CD14-positive monocyte (primary cell): ENCODE results near the gene CSF2RB. TPM values are rescaled to one million over a fixed set of nuclear protein-coding genes. Genes with fewer than 3 reads are reported as not detected.
A peak's percentile ranks its signal among the peaks of the same experiment; 100 is the strongest.

Experiments
- DNase-seq, 3 donors: peaks; one replicate each; pipeline ENCODE4 v3.0.0-alpha.2; 2011 to 2022
- H2AFZ ChIP-seq: 2 replicates; pipeline ENCODE4 v1.6.0; 2012; ENCODE audit warnings: mild to moderate bottlenecking, low read depth, low read length, inconsistent platforms; ENCODE audit not compliant: insufficient read depth, poor library complexity, severe bottlenecking
- H3K27ac ChIP-seq, 2 donors: 1 replicate in 1 of 2; 2 replicates in 1 of 2; pipeline ENCODE4 v1.5.1; 2012 to 2013; ENCODE audit warnings: low read length in 2 of 2, control low read depth in 1 of 2, inconsistent platforms in 1 of 2, low read depth in 1 of 2, mild to moderate bottlenecking in 1 of 2
- H3K27me3 ChIP-seq, 2 donors: one replicate each; pipeline versions ENCODE4 v1.6.0 to v1.6.1; 2011 to 2013; ENCODE audit warnings: low read length in 2 of 2; ENCODE audit not compliant: control insufficient read depth in 2 of 2, insufficient read depth in 2 of 2
- H3K36me3 ChIP-seq, 2 donors: replicated peaks in 1 of 2; 1 replicate in 1 of 2; 2 replicates in 1 of 2; pipeline versions ENCODE4 v1.5.1 to v1.6.1; 2012 to 2013; ENCODE audit warnings: low read length in 2 of 2, control low read depth in 1 of 2, inconsistent platforms in 1 of 2, mild to moderate bottlenecking in 1 of 2; ENCODE audit not compliant: insufficient read depth in 2 of 2, control insufficient read depth in 1 of 2
- H3K4me1 ChIP-seq, 2 donors: 1 replicate in 1 of 2; 2 replicates in 1 of 2; pipeline versions ENCODE4 v1.5.1 to v1.6.1; 2012 to 2013; ENCODE audit warnings: low read length in 2 of 2, control low read depth in 1 of 2, inconsistent platforms in 1 of 2, mild to moderate bottlenecking in 1 of 2, moderate library complexity in 1 of 2; ENCODE audit not compliant: insufficient read depth in 2 of 2, control insufficient read depth in 1 of 2
- H3K4me2 ChIP-seq: replicated peaks from 2 replicates; pipeline ENCODE3; 2012; ENCODE audit warnings: low read length, moderate library complexity, mild to moderate bottlenecking; ENCODE audit not compliant: poor library complexity, severe bottlenecking; ENCODE audit errors: extremely low read depth
- H3K4me3 ChIP-seq, 3 experiments: fragments of 200-600 bp in 1 of 3; sonication (generic) in 1 of 3; replicated peaks in 1 of 3; 1 replicate in 2 of 3; 2 replicates in 1 of 3; pipeline ENCODE4 v1.5.1; 2011 to 2013; ENCODE audit warnings: low read length in 3 of 3, mild to moderate bottlenecking in 3 of 3, control low read depth in 2 of 3, low read depth in 2 of 3, inconsistent platforms in 1 of 3, moderate library complexity in 1 of 3
- H3K79me2 ChIP-seq: 2 replicates; pipeline ENCODE4 v1.6.0; 2012; ENCODE audit warnings: mild to moderate bottlenecking, control low read depth, inconsistent platforms, low read length, moderate library complexity; ENCODE audit not compliant: insufficient read depth
- H3K9ac ChIP-seq: 2 replicates; pipeline ENCODE4 v1.6.0; 2017; ENCODE audit warnings: low read length, mild to moderate bottlenecking; ENCODE audit not compliant: insufficient read depth, poor library complexity, severe bottlenecking
- H3K9me3 ChIP-seq, 2 donors: replicated peaks in 1 of 2; 1 replicate in 1 of 2; 2 replicates in 1 of 2; pipeline versions ENCODE4 v1.5.1 to v1.6.1; 2012 to 2013; ENCODE audit warnings: low read length in 2 of 2, control low read depth in 1 of 2; ENCODE audit not compliant: control insufficient read depth in 1 of 2, insufficient read depth in 1 of 2
- H4K20me1 ChIP-seq: 2 replicates; pipeline ENCODE4 v1.6.0; 2012; ENCODE audit warnings: mild to moderate bottlenecking, low read length, control low read depth, moderate library complexity; ENCODE audit not compliant: insufficient read depth
- H3K27ac Mint-ChIP-seq, 7 donors: one replicate each; pipeline ENCODE4 v1.8.0; 2020; ENCODE audit warnings: mild to moderate bottlenecking in 7 of 7, mixed read lengths in 7 of 7, moderate library complexity in 6 of 7, inconsistent platforms in 2 of 7
- H3K27me3 Mint-ChIP-seq, 3 donors: one replicate each; pipeline ENCODE4 v1.8.0; 2021 to 2022; ENCODE audit warnings: low read depth in 3 of 3, mild to moderate bottlenecking in 3 of 3, mixed read lengths in 3 of 3, moderate library complexity in 3 of 3, inconsistent platforms in 1 of 3
- H3K36me3 Mint-ChIP-seq, 2 donors: one replicate each; pipeline ENCODE4 v1.8.0; 2020; ENCODE audit warnings: mixed read lengths in 2 of 2, inconsistent platforms in 1 of 2, mild to moderate bottlenecking in 1 of 2
- H3K4me1 Mint-ChIP-seq: one replicate; pipeline ENCODE4 v1.8.0; 2020; ENCODE audit warnings: mild to moderate bottlenecking, mixed read lengths
- H3K4me3 Mint-ChIP-seq, 2 donors: one replicate each; pipeline ENCODE4 v1.8.0; 2020; ENCODE audit warnings: mild to moderate bottlenecking in 2 of 2, mixed read lengths in 2 of 2, moderate library complexity in 1 of 2
- H3K9me3 Mint-ChIP-seq, 7 donors: one replicate each; pipeline ENCODE4 v1.8.0; 2020 to 2022; ENCODE audit warnings: mixed read lengths in 7 of 7, mild to moderate bottlenecking in 6 of 7, moderate library complexity in 6 of 7, inconsistent platforms in 2 of 7
- WGBS: methylation state at CpG from one replicate; pipeline ENCODE4 v1.1.5; 2013; ENCODE audit warnings: missing lambda C conversion rate; ENCODE audit not compliant: insufficient coverage; 5-methylcytosine and 5-hydroxymethylcytosine counted together
- intact Hi-C, 2 donors: fragments of 100-400 bp; cut with micrococcal nuclease; formaldehyde crosslinking; loops; one replicate each; pipeline versions ENCODE4 v1.15.0 to v1.15.1; 2023
- polyA plus RNA-seq, 3 donors: library from polyadenylated mRNA; depleted of rRNA in 1 of 3; unstranded in 2 of 3; stranded (reverse) in 1 of 3; fragments of 300-500 nt in 2 of 3; fragments of >200 nt in 1 of 3; fragmentation: Illumina TruSeq in 2 of 3; gene quantifications; 1 replicate in 2 of 3; 2 replicates in 1 of 3; pipeline ENCODE4 v1.2.3, GENCODE V29; 2012 to 2021
- TF ChIP-seq, protein P1 (sequence below): fragments of 200-600 bp; IDR thresholded peaks from one replicate; pipeline ENCODE4 v1.8.0; 2022; ENCODE audit warnings: antibody characterized with exemption, mild to moderate bottlenecking

Gene CSF2RB
- polyA plus RNA-seq, 3 donors = 29.9 to 91.1 (median 52.7) TPM

DNA sequence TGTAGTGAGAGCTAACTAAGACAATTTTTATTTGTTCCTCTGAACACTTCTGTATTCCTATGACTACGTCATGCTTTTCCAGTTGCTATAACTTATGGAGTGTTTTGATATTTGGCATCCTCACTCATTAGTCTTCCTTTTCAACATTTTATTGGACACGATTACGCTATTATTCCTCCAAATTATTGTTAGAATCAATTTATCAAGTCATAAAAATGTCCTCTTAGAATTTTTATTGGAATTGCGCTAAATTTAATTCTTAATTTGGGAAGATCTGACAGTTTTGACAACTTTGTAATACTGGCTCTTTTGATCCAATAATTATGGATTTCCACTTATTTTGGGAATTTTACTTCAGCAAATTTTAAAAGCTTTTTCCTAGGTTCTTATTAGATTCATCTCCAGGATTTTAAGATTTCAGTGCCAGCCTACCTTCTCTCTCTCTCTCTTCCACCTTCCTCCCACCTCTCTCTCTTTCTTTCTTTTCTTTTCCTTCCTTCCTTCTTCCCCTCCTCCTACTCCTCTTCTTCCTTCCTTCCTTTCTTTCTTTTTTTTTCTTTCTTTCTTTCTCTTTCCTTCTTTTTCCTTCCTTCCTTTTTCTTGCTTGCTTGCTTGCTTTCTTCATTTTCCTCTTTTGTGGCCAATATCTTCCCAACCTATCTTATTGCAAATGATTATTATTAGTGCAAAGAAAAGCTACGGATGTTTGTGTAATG, 55.0 kb downstream of the CSF2RB start:
- Mint-ChIP-seq H3K4me3 (peak overlapping the region in 1 of 2 donors; percentile 8), H3K4me1 (peaks cover 24% of the 10 kb centered on the region), H3K9me3 (peaks cover 0 to 3% (median 0%) of the 10 kb centered on the region in 7 donors), H3K36me3 (no peaks in the 10 kb centered on the region), H3K27ac (no peak overlapping the region), H3K27me3 (peaks cover 0 to 9% (median 2%) of the 10 kb centered on the region in 3 donors)
- H3K36me3 ChIP-seq = no peaks in the 10 kb centered on the region
- no peak overlapping the region for H2AFZ ChIP-seq
- no CpG with 5 or more reads among the region's 5 CpGs for WGBS
- peaks cover 19 to 32% of the 10 kb centered on the region in 2 donors for H3K4me1 ChIP-seq
- H3K9ac ChIP-seq = no peak overlapping the region
- no peak overlapping the region for H3K4me3 ChIP-seq
- H3K27ac ChIP-seq = no peak overlapping the region
- no peaks in the 10 kb centered on the region for H3K79me2 ChIP-seq
- no peaks in the 10 kb centered on the region for H3K27me3 ChIP-seq
- no peaks in the 10 kb centered on the region for H4K20me1 ChIP-seq
- H3K4me2 ChIP-seq = no peak overlapping the region
- TF ChIP-seq, protein P1, sequence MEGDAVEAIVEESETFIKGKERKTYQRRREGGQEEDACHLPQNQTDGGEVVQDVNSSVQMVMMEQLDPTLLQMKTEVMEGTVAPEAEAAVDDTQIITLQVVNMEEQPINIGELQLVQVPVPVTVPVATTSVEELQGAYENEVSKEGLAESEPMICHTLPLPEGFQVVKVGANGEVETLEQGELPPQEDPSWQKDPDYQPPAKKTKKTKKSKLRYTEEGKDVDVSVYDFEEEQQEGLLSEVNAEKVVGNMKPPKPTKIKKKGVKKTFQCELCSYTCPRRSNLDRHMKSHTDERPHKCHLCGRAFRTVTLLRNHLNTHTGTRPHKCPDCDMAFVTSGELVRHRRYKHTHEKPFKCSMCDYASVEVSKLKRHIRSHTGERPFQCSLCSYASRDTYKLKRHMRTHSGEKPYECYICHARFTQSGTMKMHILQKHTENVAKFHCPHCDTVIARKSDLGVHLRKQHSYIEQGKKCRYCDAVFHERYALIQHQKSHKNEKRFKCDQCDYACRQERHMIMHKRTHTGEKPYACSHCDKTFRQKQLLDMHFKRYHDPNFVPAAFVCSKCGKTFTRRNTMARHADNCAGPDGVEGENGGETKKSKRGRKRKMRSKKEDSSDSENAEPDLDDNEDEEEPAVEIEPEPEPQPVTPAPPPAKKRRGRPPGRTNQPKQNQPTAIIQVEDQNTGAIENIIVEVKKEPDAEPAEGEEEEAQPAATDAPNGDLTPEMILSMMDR = no peak
- DNase-seq = no peak
- intact Hi-C loops = no loop called here
- H3K9me3 ChIP-seq = no peaks in the 10 kb centered on the region

- H3K9me3 ChIP-seq = no peaks in the 10 kb centered on the region
- H3K79me2 ChIP-seq = no peaks in the 10 kb centered on the region
- no peak overlapping the region for H3K9ac ChIP-seq
- H3K36me3 ChIP-seq = no peaks in the 10 kb centered on the region
- no peak for DNase-seq
- peaks cover 0 to 12% (median 5%) of the 10 kb centered on the region in 3 donors for H3K27me3 Mint-ChIP-seq
- H2AFZ ChIP-seq = no peak overlapping the region
- H3K9me3 Mint-ChIP-seq = peaks cover 0 to 3% (median 0%) of the 10 kb centered on the region in 7 donors
- no peaks in the 10 kb centered on the region for H4K20me1 ChIP-seq
- intact Hi-C loops = loop anchor here in 1 of 2 donors (10.0 kb wide), 1 partner anchor 57 kb away; the partner anchor contains the start of gene CSF2RB
- H3K4me3 Mint-ChIP-seq = no peak overlapping the region
- H3K27ac ChIP-seq = no peak overlapping the region
- WGBS = 99% methylated on average over 14 of the region's 19 CpGs
- TF ChIP-seq, protein P1 = no peak
- no peaks in the 10 kb centered on the region for H3K36me3 Mint-ChIP-seq
- H3K4me3 ChIP-seq = no peak overlapping the region
- H3K27ac Mint-ChIP-seq = no peak overlapping the region
- peaks cover 14 to 28% of the 10 kb centered on the region in 2 donors for H3K4me1 ChIP-seq
- H3K27me3 ChIP-seq = no peaks in the 10 kb centered on the region
- peaks cover 22% of the 10 kb centered on the region for H3K4me1 Mint-ChIP-seq
- H3K4me2 ChIP-seq = no peak overlapping the region
Observed at GRCh38 chr22:36971341-36972125, 58.1 kb downstream of the CSF2RB start.
